GM12878 (cell line): ENCODE measurements around the gene BMI1. TPM values are rescaled to one million over a fixed set of nuclear protein-coding genes. Genes with fewer than 3 reads are reported as not detected.

Experiments used
- ATAC-seq: fragments of 200-7000 bp; cut with Tn5 transposase; 3 replicates; pipeline ENCODE4 v1.9.1; 2020; ENCODE audit warnings: mild to moderate bottlenecking, moderate library complexity
- BruUV-seq: library from RNA; stranded (reverse); fragments of 400-500 nt; replicated peaks from 2 replicates; lab custom pipeline; 2021; lab: Mats Ljungman, UMichigan
- CTCF ChIA-PET: fragments of 300-600 bp; sonication (Branson Sonifier 250); formaldehyde crosslinking; extraction: SDS; loops from one replicate; lab custom pipeline; 2021; ENCODE audit warnings: inconsistent platforms; lab: Yijun Ruan, JAX
- POLR2A ChIA-PET: fragments of 350-600 bp; formaldehyde crosslinking; extraction: SDS; loops from one replicate; lab custom pipeline; 2021; ENCODE audit warnings: inconsistent platforms; lab: Charles Lee
- RAD21 ChIA-PET: fragments of 300-600 bp; sonication (Branson Sonifier 250); formaldehyde crosslinking; loops from one replicate; lab custom pipeline; 2023; ENCODE audit warnings: antibody characterized with exemption; ENCODE audit not compliant: unreplicated experiment; lab: Charles Lee
- SMC1A ChIA-PET: fragments of 300-600 bp; sonication (Branson Sonifier 250); formaldehyde crosslinking; loops from one replicate; lab custom pipeline; 2023; ENCODE audit not compliant: unreplicated experiment, uncharacterized antibody; lab: Charles Lee
- DNase-seq: peaks from one replicate; pipeline ENCODE4 v3.0.0-alpha.2; 2011; ENCODE audit warnings: low read depth, low spot score
- FAIRE-seq: peaks from 3 replicates; lab custom pipeline; 2011; peaks lifted over from hg19 to GRCh38; lab: Jason Lieb, UNC
- H2AFZ ChIP-seq: 2 replicates; pipeline ENCODE4 v1.6.0; 2011; ENCODE audit warnings: low read depth, low read length, control low read depth; ENCODE audit not compliant: control insufficient read depth
- H3K27ac ChIP-seq: 2 replicates; pipeline ENCODE4 v1.5.1; 2011; ENCODE audit warnings: control low read depth; ENCODE audit not compliant: control insufficient read depth, insufficient read depth
- H3K27me3 ChIP-seq, 2 experiments: replicated peaks in 1 of 2; 2 replicates each; pipeline versions ENCODE4 v1.6.0 to v1.6.1; 2011; ENCODE audit warnings: low read length in 1 of 2; ENCODE audit not compliant: control insufficient read depth in 2 of 2, insufficient read depth in 2 of 2
- H3K36me3 ChIP-seq, 2 experiments: 2 replicates each; pipeline ENCODE4 v1.5.1; 2011; ENCODE audit warnings: low read length in 1 of 2; ENCODE audit not compliant: control insufficient read depth in 2 of 2, insufficient read depth in 2 of 2
- H3K4me1 ChIP-seq: 2 replicates; pipeline ENCODE4 v1.6.1; 2011; ENCODE audit warnings: mild to moderate bottlenecking, low read length, moderate library complexity, mixed read lengths; ENCODE audit not compliant: control insufficient read depth, insufficient read depth
- H3K4me2 ChIP-seq: 2 replicates; pipeline ENCODE4 v1.6.0; 2011; ENCODE audit warnings: control low read depth; ENCODE audit not compliant: control insufficient read depth, insufficient read depth
- H3K4me3 ChIP-seq: fragments of 200-600 bp; sonication (generic); 2 replicates; pipeline ENCODE4 v1.5.1; 2016
- H3K79me2 ChIP-seq: 2 replicates; pipeline ENCODE4 v1.6.0; 2011; ENCODE audit warnings: low read length; ENCODE audit not compliant: control insufficient read depth, insufficient read depth
- H3K9ac ChIP-seq: 2 replicates; pipeline ENCODE4 v1.8.0; 2011; ENCODE audit warnings: low read length, control low read depth, mixed read lengths; ENCODE audit not compliant: control insufficient read depth, insufficient read depth
- H3K9me3 ChIP-seq: replicated peaks from 3 replicates; pipeline ENCODE4 v1.5.1; 2011; ENCODE audit warnings: mild to moderate bottlenecking, low read length; ENCODE audit not compliant: control insufficient read depth, insufficient read depth
- H4K20me1 ChIP-seq: 2 replicates; pipeline ENCODE4 v1.6.0; 2011; ENCODE audit not compliant: control insufficient read depth, insufficient read depth
- BHLHE40 ChIP-seq, 2 experiments: fragments of 450-650 bp in 1 of 2; IDR thresholded peaks; 2 replicates each; pipeline ENCODE4 v1.6.1; 2011 to 2017; ENCODE audit warnings: low read depth in 2 of 2, borderline replicate concordance in 1 of 2, improper control_type of control experiment in 1 of 2, low read length in 1 of 2, mild to moderate bottlenecking in 1 of 2
- EGR1 ChIP-seq, 2 experiments: IDR thresholded peaks; 1 replicate in 1 of 2; 2 replicates in 1 of 2; pipeline ENCODE4 v1.6.1; 2011 to 2012; ENCODE audit warnings: low read depth in 2 of 2, low read length in 2 of 2, borderline replicate concordance in 1 of 2, mild to moderate bottlenecking in 1 of 2, moderate library complexity in 1 of 2
- IKZF1 ChIP-seq: fragments of 450-650 bp; conservative IDR thresholded peaks from 2 replicates; pipeline ENCODE4 v1.6.1; 2017; ENCODE audit warnings: antibody characterized with exemption, mild to moderate bottlenecking
- JUNB ChIP-seq: IDR thresholded peaks from 2 replicates; pipeline ENCODE4 v1.6.1; 2016; ENCODE audit warnings: antibody characterized with exemption, mild to moderate bottlenecking
- LARP7 ChIP-seq: fragments of 450-650 bp; IDR thresholded peaks from 2 replicates; pipeline ENCODE4 v1.6.1; 2017; ENCODE audit warnings: mild to moderate bottlenecking
- POLR2AphosphoS5 ChIP-seq: IDR thresholded peaks from 2 replicates; pipeline ENCODE4 v1.6.1; 2011; ENCODE audit warnings: mild to moderate bottlenecking, low read length, inconsistent platforms
- RAD51 ChIP-seq: fragments of 450-650 bp; IDR thresholded peaks from 2 replicates; pipeline ENCODE4 v1.6.1; 2016; ENCODE audit warnings: moderate library complexity, mild to moderate bottlenecking, inconsistent platforms
- RUNX3 ChIP-seq: IDR thresholded peaks from 2 replicates; pipeline ENCODE4 v1.6.1; 2012; ENCODE audit warnings: low read length, inconsistent platforms
- SIN3A ChIP-seq: IDR thresholded peaks from 2 replicates; pipeline ENCODE4 v1.6.1; 2012; ENCODE audit warnings: low read depth, low read length, improper control_type of control experiment
- SMAD5 ChIP-seq: IDR thresholded peaks from 2 replicates; pipeline ENCODE4 v1.6.1; 2016; ENCODE audit warnings: antibody characterized with exemption, low read depth
- SUZ12 ChIP-seq: fragments of 200-600 bp; sonication (generic); IDR thresholded peaks from one replicate; pipeline ENCODE4 v1.6.1; 2018; ENCODE audit warnings: antibody characterized with exemption, mild to moderate bottlenecking; ENCODE audit not compliant: unreplicated experiment
- YY1 ChIP-seq: IDR thresholded peaks from 2 replicates; pipeline ENCODE4 v1.6.1; 2011; ENCODE audit warnings: low read depth, mild to moderate bottlenecking, low read length
- ZBTB4 ChIP-seq: fragments of 450-650 bp; formaldehyde crosslinking; IDR thresholded peaks from 2 replicates; pipeline ENCODE4 v1.4.0; 2022; ENCODE audit warnings: mild to moderate bottlenecking, moderate library complexity
- ZNF592 ChIP-seq: fragments of 450-650 bp; IDR thresholded peaks from 2 replicates; pipeline ENCODE4 v1.6.1; 2017; ENCODE audit warnings: mild to moderate bottlenecking, moderate library complexity
- ZSCAN29 ChIP-seq: fragments of 450-650 bp; IDR thresholded peaks from 2 replicates; pipeline ENCODE4 v1.6.1; 2017; ENCODE audit warnings: mild to moderate bottlenecking, moderate library complexity
- WGBS: methylation state at CpG from one replicate; pipeline ENCODE4 v1.1.6; 2016; ENCODE audit warnings: low lambda C conversion rate; ENCODE audit not compliant: insufficient replicate concordance, insufficient coverage; ENCODE audit errors: missing lambda C conversion rate; 5-methylcytosine and 5-hydroxymethylcytosine counted together
- in situ Hi-C: fragments of 300-500 bp; cut with MboI; formaldehyde crosslinking; loops from 9 replicates; pipeline ENCODE4 v1.14.3; 2018; ENCODE audit warnings: mixed read lengths
- intact Hi-C: fragments of 100-400 bp; cut with micrococcal nuclease; formaldehyde crosslinking; loops from one replicate; pipeline ENCODE4 v1.14.2; 2022; ENCODE audit not compliant: unreplicated experiment
- polyA plus RNA-seq, 11 experiments: library from polyadenylated mRNA; depleted of rRNA in 4 of 11; unstranded in 6 of 11; stranded (reverse) in 5 of 11; fragments of >200 nt; fragmentation: Nextera tagmentation in 4 of 11; fragmentation: Illumina TruSeq in 1 of 11; extraction: Ambion mirVana in 4 of 11; extraction: Trizol in 1 of 11; gene quantifications; 1 replicate in 1 of 11; 2 replicates in 10 of 11; pipeline versions ENCODE4 v1.2.1 to v1.2.3, GENCODE V29; 2011 to 2016; ENCODE audit warnings: inconsistent platforms in 2 of 11, missing spikeins in 2 of 11, low read depth in 1 of 11
- total RNA-seq, 4 experiments: library from RNA; depleted of rRNA in 3 of 4; stranded (reverse); fragments of >200 nt in 3 of 4; fragmentation: Illumina TruSeq in 1 of 4; extraction: Trizol in 1 of 4; gene quantifications; 2 replicates each; pipeline versions ENCODE4 v1.2.1 to v1.2.3, GENCODE V29; 2013 to 2021

The BMI1 gene
- total and polyA plus RNA-seq, 10 of the 15 experiments (the other 5 are each of a cell fraction or from before 2014, with no cell fraction given), result 8.0 to 49.7 (median 25.8) TPM

GRCh38 chr10:22325272-22326144 is 4.6 kb downstream of the BMI1 start:
- intact Hi-C loops (no loop called here), in situ Hi-C loops (no loop called here)
- RAD21 ChIA-PET, result interaction anchor here (1.1 to 1.5 kb wide), 3 partner anchors 9 to 18 kb away, joined by 3 to 6 read pairs (median 5); partner anchors contain the start of gene COMMD3
- SMC1A ChIA-PET, result interaction anchor here (0.8 to 1.6 kb wide), 4 partner anchors 13 to 92 kb away, joined by 3 to 4 read pairs (median 3); no protein-coding TSS in a partner anchor
- no TSS peak for BruUV-seq
- ATAC-seq (peak; percentile 45), FAIRE-seq (no peak), DNase-seq (no peak)
- CTCF ChIA-PET, result interaction anchor here (1.3 to 2.1 kb wide), 2 partner anchors 14 to 332 kb away, joined by 4 to 6 read pairs; no protein-coding TSS in a partner anchor
- Histone ChIP-seq H3K4me1 (peaks cover 9% of the 10 kb centered on the region), H3K27ac (no peak overlapping the region), H3K36me3 (peaks cover 2 to 13% of the 10 kb centered on the region in 2 experiments; a peak in 3 of 4 replicates), H3K9me3 (peaks cover 2% of the 10 kb centered on the region; the same call in 2 of the 3 replicates), H3K4me2 (peak overlapping the region; percentile 98), H4K20me1 (peaks cover 2% of the 10 kb centered on the region; the same call in 1 of the 2 replicates), H3K9ac (peak overlapping the region; percentile 43; the same call in 1 of the 2 replicates), H2AFZ (peak overlapping the region; percentile 49), H3K79me2 (peaks cover 3% of the 10 kb centered on the region), H3K4me3 (peak overlapping the region; percentile 82), H3K27me3 (peaks cover 3 to 14% of the 10 kb centered on the region in 2 experiments)
- POLR2A ChIA-PET, result interaction anchor here (0.6 to 1.8 kb wide), 2 partner anchors 10 to 476 kb away, joined by 3 to 9 read pairs; partner anchors contain the start of gene COMMD3
- under 1% methylated on average over 45 of the region's 92 CpGs for WGBS
- TF ChIP-seq YY1 (0 out of 2 replicates have a peak, but pooled peaks have one; percentile 14), ZNF592 (no peak), RUNX3 (peak; percentile 33; the same call in 1 of the 2 replicates), BHLHE40 (IDR thresholded peaks at IDR 0.05; ENCODE audit: borderline replicate concordance in 1 of 2, low read depth in 2 of 2, low read length in 1 of 2) (peak in 1 of 2 experiments; percentile 66; a peak in 3 of 4 replicates), ZSCAN29 (peak; percentile 74), ZBTB4 (no peak), LARP7 (peak; percentile 26; the same call in 1 of the 2 replicates), SUZ12 (no peak), IKZF1 (peak; percentile 46; the same call in 1 of the 2 replicates), POLR2AphosphoS5 (no peak), JUNB (no peak), EGR1 (IDR thresholded peaks at IDR 0.05; ENCODE audit: borderline replicate concordance in 1 of 2, low read depth in 2 of 2, low read length in 2 of 2) (0 out of 3 replicates have a peak, but pooled peaks of 1 of the 2 experiments have one; percentile 6), RAD51 (no peak), SMAD5 (no peak), SIN3A (no peak)
